Measurements from ENCODE around the gene FAM3B. TPM values are rescaled to one million over a fixed set of nuclear protein-coding genes. Genes with fewer than 3 reads are reported as not detected.

The FAM3B gene
- polyA plus RNA-seq, 1 experiment, result not detected

DNA sequence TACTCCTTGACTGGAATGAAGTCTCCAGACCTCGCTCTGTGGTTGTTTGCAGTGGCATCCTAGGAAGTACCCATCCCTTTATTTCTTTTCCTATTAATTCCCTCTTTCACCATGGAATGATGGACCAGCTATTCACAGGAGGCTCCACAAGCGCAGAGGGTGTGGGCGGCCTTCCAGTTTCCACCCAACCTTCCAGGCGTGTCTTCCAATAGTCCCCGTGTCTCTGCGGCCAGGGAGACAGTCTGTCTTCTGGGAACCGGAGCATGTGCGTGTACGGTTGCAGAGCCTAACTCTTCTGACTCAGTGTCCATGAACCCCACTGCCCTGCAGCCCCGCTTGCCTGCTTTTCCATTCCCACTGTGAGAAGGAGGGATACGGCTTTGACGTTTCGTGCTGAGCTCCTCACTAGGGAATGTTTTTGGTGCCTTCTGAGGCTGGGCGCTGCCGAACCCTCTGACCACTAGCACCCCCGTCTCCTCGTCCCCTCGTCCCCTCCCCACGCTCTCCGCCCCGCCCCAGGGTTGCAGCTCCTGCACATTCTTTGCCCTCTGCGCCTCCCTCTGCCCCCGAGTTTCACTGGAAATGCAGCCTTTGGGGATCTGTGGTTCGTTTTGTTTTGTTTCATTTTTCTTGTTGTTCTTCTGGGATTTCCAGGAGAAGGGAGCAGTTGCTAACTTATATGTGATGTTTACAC, 26.3 kb upstream of the FAM3B start:
- Histone ChIP-seq H3K9me3 (ENCODE audit: control insufficient read depth, insufficient read depth, low read length) (no peaks in the 10 kb centered on the region), H3K27ac (ENCODE audit: low read depth, low read length) (no peak overlapping the region), H3K27me3 (ENCODE audit: control insufficient read depth, insufficient read depth, low read length) (peaks cover 3% of the 10 kb centered on the region), H3K4me3 (ENCODE audit: low read depth, low read length) (no peak overlapping the region)
- POLR2A ChIA-PET, result no interaction called here
- CTCF ChIA-PET, result no interaction called here
- no peak for DNase-seq (ENCODE audit: low read depth, low spot score)
- TF ChIP-seq, protein P1, sequence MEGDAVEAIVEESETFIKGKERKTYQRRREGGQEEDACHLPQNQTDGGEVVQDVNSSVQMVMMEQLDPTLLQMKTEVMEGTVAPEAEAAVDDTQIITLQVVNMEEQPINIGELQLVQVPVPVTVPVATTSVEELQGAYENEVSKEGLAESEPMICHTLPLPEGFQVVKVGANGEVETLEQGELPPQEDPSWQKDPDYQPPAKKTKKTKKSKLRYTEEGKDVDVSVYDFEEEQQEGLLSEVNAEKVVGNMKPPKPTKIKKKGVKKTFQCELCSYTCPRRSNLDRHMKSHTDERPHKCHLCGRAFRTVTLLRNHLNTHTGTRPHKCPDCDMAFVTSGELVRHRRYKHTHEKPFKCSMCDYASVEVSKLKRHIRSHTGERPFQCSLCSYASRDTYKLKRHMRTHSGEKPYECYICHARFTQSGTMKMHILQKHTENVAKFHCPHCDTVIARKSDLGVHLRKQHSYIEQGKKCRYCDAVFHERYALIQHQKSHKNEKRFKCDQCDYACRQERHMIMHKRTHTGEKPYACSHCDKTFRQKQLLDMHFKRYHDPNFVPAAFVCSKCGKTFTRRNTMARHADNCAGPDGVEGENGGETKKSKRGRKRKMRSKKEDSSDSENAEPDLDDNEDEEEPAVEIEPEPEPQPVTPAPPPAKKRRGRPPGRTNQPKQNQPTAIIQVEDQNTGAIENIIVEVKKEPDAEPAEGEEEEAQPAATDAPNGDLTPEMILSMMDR (IDR thresholded peaks at IDR 0.05; ENCODE audit: low read depth, low read length), result no peak

DNA sequence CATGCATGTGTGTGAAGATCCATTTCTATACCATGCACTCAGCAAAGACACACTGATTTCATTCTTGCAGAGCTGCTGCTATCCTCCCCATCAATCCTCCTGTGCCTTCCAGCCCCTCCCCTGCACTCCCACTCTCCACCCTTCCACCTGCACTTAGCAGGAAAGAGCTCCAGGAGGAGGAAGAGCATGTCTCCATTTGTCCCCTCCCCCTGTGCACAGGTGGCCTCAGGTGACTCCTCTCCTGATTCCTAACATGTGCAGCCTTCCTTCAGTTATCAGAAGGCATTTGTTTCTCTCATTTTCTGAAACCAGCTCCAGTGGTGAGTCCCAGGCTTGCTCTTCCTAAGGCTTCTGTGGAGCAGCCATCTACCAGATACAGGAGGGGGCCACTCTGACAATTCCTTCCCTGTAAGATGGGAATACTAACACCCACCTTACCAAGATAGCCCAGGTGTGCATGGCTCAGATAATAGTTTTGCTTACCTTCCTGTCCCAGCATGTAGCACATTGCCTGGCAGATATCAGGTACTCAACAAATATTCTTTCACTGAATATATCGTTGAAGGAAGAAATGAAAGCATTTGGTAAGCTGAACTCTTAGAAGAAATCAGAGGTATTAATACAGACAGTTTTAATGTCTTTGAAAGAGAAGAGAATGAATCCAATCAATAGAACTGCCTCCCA, 21.9 kb upstream of the FAM3B start:
- POLR2A ChIA-PET, result no interaction called here
- DNase-seq (ENCODE audit: low read depth, low spot score), result no peak
- peaks cover 3% of the 10 kb centered on the region for H3K27me3 ChIP-seq (ENCODE audit: control insufficient read depth, insufficient read depth, low read length)
- H3K4me3 ChIP-seq (ENCODE audit: low read depth, low read length), result no peak overlapping the region
- no peaks in the 10 kb centered on the region for H3K9me3 ChIP-seq (ENCODE audit: control insufficient read depth, insufficient read depth, low read length)
- TF ChIP-seq, protein P1 (IDR thresholded peaks at IDR 0.05; ENCODE audit: low read depth, low read length), result no peak
- H3K27ac ChIP-seq (ENCODE audit: low read depth, low read length), result no peak overlapping the region
- CTCF ChIA-PET, result interaction anchor here (1.7 kb wide), 1 partner anchor 11 kb away, joined by 5 read pairs; no protein-coding TSS in a partner anchor

DNA sequence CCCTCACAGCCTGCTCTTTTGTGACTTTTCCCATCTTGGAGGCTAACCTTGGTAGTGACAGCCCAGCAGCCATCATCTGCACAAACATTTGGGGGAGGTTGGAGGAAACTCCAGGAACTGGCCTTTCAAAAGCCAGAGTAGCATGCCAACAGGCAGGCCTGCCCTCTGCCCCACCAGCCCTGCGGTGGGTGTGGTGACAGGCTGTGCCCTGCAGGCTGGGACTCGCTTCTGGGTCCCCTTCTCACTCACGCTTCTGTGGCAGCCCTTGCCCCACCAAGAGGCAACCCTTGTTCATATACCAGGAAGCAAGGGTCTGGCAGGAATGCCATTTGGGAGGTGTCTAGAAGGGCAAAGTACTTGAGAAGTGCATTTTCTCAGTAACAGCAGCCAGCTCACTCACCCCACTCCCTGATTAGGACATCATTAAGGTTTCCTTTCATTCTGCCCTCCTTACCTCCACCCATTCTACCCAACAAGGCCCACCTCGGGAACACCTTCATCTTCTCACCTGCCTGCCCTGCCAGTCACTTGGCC, 20.8 kb upstream of the FAM3B start:
- no peaks in the 10 kb centered on the region for H3K9me3 ChIP-seq (ENCODE audit: control insufficient read depth, insufficient read depth, low read length)
- POLR2A ChIA-PET, result no interaction called here
- CTCF ChIA-PET, result interaction anchor here (1.7 kb wide), 1 partner anchor 12 kb away, joined by 5 read pairs; no protein-coding TSS in a partner anchor
- H3K27me3 ChIP-seq (ENCODE audit: control insufficient read depth, insufficient read depth, low read length), result peaks cover 3% of the 10 kb centered on the region
- no peak for DNase-seq (ENCODE audit: low read depth, low spot score)
- H3K4me3 ChIP-seq (ENCODE audit: low read depth, low read length), result no peak overlapping the region
- no peak overlapping the region for H3K27ac ChIP-seq (ENCODE audit: low read depth, low read length)
- TF ChIP-seq, protein P1 (IDR thresholded peaks at IDR 0.05; ENCODE audit: low read depth, low read length), result no peak

DNA sequence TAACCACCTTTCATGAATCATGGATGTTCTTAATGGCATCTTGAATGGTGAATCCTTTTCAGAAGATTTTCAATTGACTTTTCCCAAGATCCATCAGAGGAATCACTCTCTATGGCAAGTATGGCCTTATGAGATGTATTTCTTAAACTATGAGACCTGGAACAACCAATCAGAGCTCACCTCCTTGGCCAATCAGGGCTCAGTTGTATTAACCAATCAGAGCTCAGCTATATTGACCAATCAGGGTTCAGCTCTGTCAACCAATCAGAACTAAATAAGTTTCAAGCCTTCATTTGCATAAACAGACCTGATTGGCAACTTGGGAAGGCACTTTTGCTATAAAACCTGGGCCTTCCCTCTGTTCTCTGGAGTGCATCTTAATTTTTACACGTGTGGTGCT, 13.6 kb upstream of the FAM3B start:
- Histone ChIP-seq H3K27ac (ENCODE audit: low read depth, low read length) (no peak overlapping the region), H3K4me3 (ENCODE audit: low read depth, low read length) (no peak overlapping the region), H3K9me3 (ENCODE audit: control insufficient read depth, insufficient read depth, low read length) (peaks cover 11% of the 10 kb centered on the region; the same call in 1 of the 2 replicates), H3K27me3 (ENCODE audit: control insufficient read depth, insufficient read depth, low read length) (no peaks in the 10 kb centered on the region)
- TF ChIP-seq, protein P1 (IDR thresholded peaks at IDR 0.05; ENCODE audit: low read depth, low read length), result no peak
- CTCF ChIA-PET, result no interaction called here
- no peak for DNase-seq (ENCODE audit: low read depth, low spot score)
- POLR2A ChIA-PET, result no interaction called here
